ENCODE results near the gene CTIF. TPM values are rescaled to one million over a fixed set of nuclear protein-coding genes. Genes with fewer than 3 reads are reported as not detected.

CTIF gene
- total RNA-seq, 1 experiment from 2014 or later, result 95.8 TPM

DNA sequence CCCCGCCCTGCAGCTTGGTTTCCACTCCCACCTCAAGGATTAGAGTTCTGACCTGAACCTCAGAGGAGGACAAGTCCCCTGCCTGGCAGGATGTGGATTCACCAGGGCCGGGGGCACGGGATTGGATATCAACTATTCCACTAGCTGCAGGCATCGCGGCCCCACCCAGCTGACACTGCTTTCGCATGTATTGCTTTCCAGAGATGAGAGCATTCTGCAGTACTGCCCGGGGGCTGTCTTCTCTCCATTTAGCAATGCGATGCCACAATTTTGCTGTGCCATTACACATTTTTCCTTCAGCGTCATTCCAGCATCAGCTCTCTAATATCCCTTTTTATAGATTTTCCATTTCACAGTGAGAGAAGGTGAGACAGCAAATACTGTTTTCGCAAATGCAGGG lies 42.0 kb downstream of the CTIF start:
- DNase-seq (ENCODE audit: unreplicated experiment), result peak; percentile 54
- Mint-ChIP-seq H3K9me3 (ENCODE audit: unreplicated experiment) (no peaks in the 10 kb centered on the region), H3K4me3 (ENCODE audit: unreplicated experiment) (no peak overlapping the region), H3K27me3 (ENCODE audit: insufficient read depth, unreplicated experiment) (no peaks in the 10 kb centered on the region), H3K4me1 (ENCODE audit: insufficient read depth, unreplicated experiment) (peaks cover 15% of the 10 kb centered on the region), H3K36me3 (ENCODE audit: insufficient read depth, unreplicated experiment) (peaks cover 8% of the 10 kb centered on the region), H3K27ac (ENCODE audit: low read depth, unreplicated experiment) (no peak overlapping the region)
- ChIA-PET POLR2A (no interaction called here), CTCF (interaction anchor here (0.6 kb wide), 1 partner anchor 14 kb away, joined by 4 read pairs; no protein-coding TSS in a partner anchor)
- no TSS peak for BruUV-seq (replicated peaks)
- TF ChIP-seq, protein P1, sequence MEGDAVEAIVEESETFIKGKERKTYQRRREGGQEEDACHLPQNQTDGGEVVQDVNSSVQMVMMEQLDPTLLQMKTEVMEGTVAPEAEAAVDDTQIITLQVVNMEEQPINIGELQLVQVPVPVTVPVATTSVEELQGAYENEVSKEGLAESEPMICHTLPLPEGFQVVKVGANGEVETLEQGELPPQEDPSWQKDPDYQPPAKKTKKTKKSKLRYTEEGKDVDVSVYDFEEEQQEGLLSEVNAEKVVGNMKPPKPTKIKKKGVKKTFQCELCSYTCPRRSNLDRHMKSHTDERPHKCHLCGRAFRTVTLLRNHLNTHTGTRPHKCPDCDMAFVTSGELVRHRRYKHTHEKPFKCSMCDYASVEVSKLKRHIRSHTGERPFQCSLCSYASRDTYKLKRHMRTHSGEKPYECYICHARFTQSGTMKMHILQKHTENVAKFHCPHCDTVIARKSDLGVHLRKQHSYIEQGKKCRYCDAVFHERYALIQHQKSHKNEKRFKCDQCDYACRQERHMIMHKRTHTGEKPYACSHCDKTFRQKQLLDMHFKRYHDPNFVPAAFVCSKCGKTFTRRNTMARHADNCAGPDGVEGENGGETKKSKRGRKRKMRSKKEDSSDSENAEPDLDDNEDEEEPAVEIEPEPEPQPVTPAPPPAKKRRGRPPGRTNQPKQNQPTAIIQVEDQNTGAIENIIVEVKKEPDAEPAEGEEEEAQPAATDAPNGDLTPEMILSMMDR (IDR thresholded peaks at IDR 0.05; ENCODE audit: unreplicated experiment), result no peak
- intact Hi-C loops (cut with micrococcal nuclease), result no loop called here

GRCh38 chr18:48581206-48581605 lies 42.4 kb downstream of the CTIF start:
- intact Hi-C loops (cut with micrococcal nuclease), result no loop called here
- Mint-ChIP-seq H3K4me3 (ENCODE audit: unreplicated experiment) (no peak overlapping the region), H3K4me1 (ENCODE audit: insufficient read depth, unreplicated experiment) (peaks cover 15% of the 10 kb centered on the region), H3K27ac (ENCODE audit: low read depth, unreplicated experiment) (no peak overlapping the region), H3K36me3 (ENCODE audit: insufficient read depth, unreplicated experiment) (peaks cover 8% of the 10 kb centered on the region), H3K9me3 (ENCODE audit: unreplicated experiment) (no peaks in the 10 kb centered on the region), H3K27me3 (ENCODE audit: insufficient read depth, unreplicated experiment) (no peaks in the 10 kb centered on the region)
- DNase-seq (ENCODE audit: unreplicated experiment), result no peak
- CTCF ChIA-PET, result interaction anchor here (0.6 to 0.7 kb wide), 2 partner anchors 14 to 416 kb away, joined by 3 to 4 read pairs; no protein-coding TSS in a partner anchor
- BruUV-seq (replicated peaks), result no TSS peak
- TF ChIP-seq, protein P1 (IDR thresholded peaks at IDR 0.05; ENCODE audit: unreplicated experiment), result no peak
- POLR2A ChIA-PET, result no interaction called here

DNA sequence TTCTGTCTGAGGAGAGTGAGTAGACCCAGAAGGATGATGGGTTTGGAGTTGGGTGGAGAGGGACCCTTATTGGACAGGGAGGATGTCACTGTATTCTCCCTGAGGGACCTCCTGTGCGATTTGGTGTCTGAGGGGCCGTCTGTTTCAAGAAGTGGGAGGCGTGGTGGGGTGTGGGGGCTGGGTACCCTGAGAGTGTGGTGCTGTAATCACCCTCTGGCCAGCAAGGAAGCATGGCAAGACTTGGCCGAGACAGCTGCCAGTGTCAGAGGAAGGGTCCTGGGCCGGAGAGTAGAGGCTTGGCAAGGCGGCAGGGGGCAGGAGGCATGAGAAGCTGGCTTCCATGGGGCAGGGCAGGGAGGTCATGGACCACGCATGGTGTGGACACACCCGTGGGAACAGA lies 43.1 kb downstream of the CTIF start:
- no peaks in the 10 kb centered on the region for H3K27me3 Mint-ChIP-seq (ENCODE audit: insufficient read depth, unreplicated experiment)
- POLR2A ChIA-PET, result no interaction called here
- BruUV-seq (replicated peaks), result no TSS peak
- H3K27ac Mint-ChIP-seq (ENCODE audit: low read depth, unreplicated experiment), result no peak overlapping the region
- no peak overlapping the region for H3K4me3 Mint-ChIP-seq (ENCODE audit: unreplicated experiment)
- no peaks in the 10 kb centered on the region for H3K9me3 Mint-ChIP-seq (ENCODE audit: unreplicated experiment)
- no peak for DNase-seq (ENCODE audit: unreplicated experiment)
- intact Hi-C loops (cut with micrococcal nuclease), result no loop called here
- peaks cover 14% of the 10 kb centered on the region for H3K36me3 Mint-ChIP-seq (ENCODE audit: insufficient read depth, unreplicated experiment)
- TF ChIP-seq, protein P1 (IDR thresholded peaks at IDR 0.05; ENCODE audit: unreplicated experiment), result no peak
- CTCF ChIA-PET, result interaction anchor here (0.7 kb wide), 2 partner anchors 113 to 415 kb away, joined by 3 read pairs; no protein-coding TSS in a partner anchor
- peaks cover 15% of the 10 kb centered on the region for H3K4me1 Mint-ChIP-seq (ENCODE audit: insufficient read depth, unreplicated experiment)

GRCh38 chr18:48582946-48583345 lies 44.1 kb downstream of the CTIF start:
- TF ChIP-seq, protein P1 (IDR thresholded peaks at IDR 0.05; ENCODE audit: unreplicated experiment), result no peak
- intact Hi-C loops (cut with micrococcal nuclease), result no loop called here
- Mint-ChIP-seq H3K4me3 (ENCODE audit: unreplicated experiment) (no peak overlapping the region), H3K9me3 (ENCODE audit: unreplicated experiment) (no peaks in the 10 kb centered on the region), H3K36me3 (ENCODE audit: insufficient read depth, unreplicated experiment) (peaks cover 8% of the 10 kb centered on the region), H3K4me1 (ENCODE audit: insufficient read depth, unreplicated experiment) (peaks cover 15% of the 10 kb centered on the region), H3K27me3 (ENCODE audit: insufficient read depth, unreplicated experiment) (no peaks in the 10 kb centered on the region), H3K27ac (ENCODE audit: low read depth, unreplicated experiment) (no peak overlapping the region)
- DNase-seq (ENCODE audit: unreplicated experiment), result no peak
- ChIA-PET POLR2A (no interaction called here), CTCF (no interaction called here)
- no TSS peak for BruUV-seq (replicated peaks)

All from MCF 10A (cell line).